Esophagus muscularis mucosa (tissue), 4 donors: ENCODE data around the gene POLE. TPM values are rescaled to one million over a fixed set of nuclear protein-coding genes. Genes with fewer than 3 reads are reported as not detected.
A peak's percentile ranks its signal among the peaks of the same experiment; 100 is the strongest.

ENCODE experiments used
- DNase-seq: peaks from one replicate; pipeline ENCODE4 v3.0.0-alpha.2; 2017; ENCODE audit errors: extremely low spot score
- H3K27ac ChIP-seq, 4 donors: fragments of 200-600 bp; sonication (generic); replicated peaks in 1 of 4; 1 replicate in 3 of 4; 2 replicates in 1 of 4; pipeline ENCODE4 v1.5.1; 2016 to 2019; ENCODE audit warnings: mild to moderate bottlenecking in 1 of 4
- H3K27me3 ChIP-seq, 4 donors: fragments of 200-600 bp; sonication (generic); one replicate each; pipeline versions ENCODE4 v1.5.1 to v1.6.0; 2016 to 2019
- H3K36me3 ChIP-seq, 4 donors: fragments of 200-600 bp; sonication (generic); one replicate each; pipeline ENCODE4 v1.5.1; 2016 to 2019
- H3K4me1 ChIP-seq, 4 donors: fragments of 200-600 bp; sonication (generic); one replicate each; pipeline ENCODE4 v1.5.1; 2016 to 2019
- H3K4me3 ChIP-seq, 4 donors: fragments of 200-600 bp; sonication (generic); 1 replicate in 2 of 4; 2 replicates in 2 of 4; pipeline ENCODE4 v1.5.1; 2016 to 2019; ENCODE audit warnings: mild to moderate bottlenecking in 4 of 4, moderate library complexity in 1 of 4
- H3K9me3 ChIP-seq, 4 donors: fragments of 200-600 bp; sonication (generic); 1 replicate in 3 of 4; 2 replicates in 1 of 4; pipeline ENCODE4 v1.5.1; 2016 to 2019
- EP300 ChIP-seq: sonication (generic); formaldehyde crosslinking; IDR thresholded peaks from one replicate; pipeline ENCODE4 v1.6.1; 2017; ENCODE audit warnings: antibody characterized with exemption
- POLR2A ChIP-seq: fragments of 450-650 bp; IDR thresholded peaks from one replicate; pipeline ENCODE4 v1.6.1; 2017; ENCODE audit warnings: antibody characterized with exemption, moderate library complexity, mild to moderate bottlenecking, low read depth
- POLR2AphosphoS5 ChIP-seq, 2 donors: sonication (generic); formaldehyde crosslinking; IDR thresholded peaks; one replicate each; pipeline ENCODE4 v1.6.1; 2017; ENCODE audit warnings: antibody characterized with exemption in 2 of 2
- WGBS: methylation state at CpG from one replicate; pipeline ENCODE4 v1.1.5; 2018; 5-methylcytosine and 5-hydroxymethylcytosine counted together
- intact Hi-C: fragments of 100-400 bp; cut with DNase I; formaldehyde crosslinking; loops from one replicate; pipeline ENCODE4 v1.15.1; 2023
- total RNA-seq, 4 donors: library from RNA; depleted of rRNA; stranded (reverse); fragments of >200 nt; gene quantifications; one replicate each; pipeline versions ENCODE4 v1.1.0 to v1.2.1, GENCODE V29; 2016
- TF ChIP-seq, protein P1 (sequence below), 3 experiments: fragments of 200-600 bp in 2 of 3; fragments of 450-650 bp in 1 of 3; sonication (generic) in 2 of 3; IDR thresholded peaks; one replicate each; pipeline ENCODE4 v1.5.1; 2017 to 2019; ENCODE audit warnings: antibody characterized with exemption in 3 of 3, mild to moderate bottlenecking in 2 of 3, moderate library complexity in 1 of 3

POLE gene
- total RNA-seq, 4 donors from 2014 or later = 17.2 to 32.4 (median 24.8) TPM

DNA sequence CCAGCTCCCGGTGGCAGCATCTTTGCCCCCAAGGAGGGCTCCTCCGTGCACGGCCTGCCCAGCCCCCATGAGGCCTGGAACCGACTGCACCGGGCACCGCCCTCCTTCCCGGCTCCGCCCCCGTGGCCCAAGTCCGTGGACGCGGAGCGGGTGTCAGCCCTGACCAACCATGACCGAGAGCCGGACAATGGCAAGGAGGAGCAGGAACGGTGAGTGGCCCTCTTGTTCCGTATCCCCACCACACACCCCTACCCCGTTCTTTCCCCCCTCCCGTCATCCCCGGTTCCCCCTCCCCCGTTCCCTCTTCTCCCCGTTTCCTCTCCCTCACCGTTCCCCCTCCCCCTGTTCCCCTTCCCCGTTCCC, 105.1 kb downstream of the POLE start:
- H3K4me1 ChIP-seq = peaks cover 0 to 34% (median 22%) of the 10 kb centered on the region in 4 donors
- peak overlapping the region; percentile 56 to 78 (median 69) for H3K27ac ChIP-seq
- intact Hi-C loops = no loop called here
- no peaks in the 10 kb centered on the region for H3K27me3 ChIP-seq
- H3K4me3 ChIP-seq = peak overlapping the region; percentile 45 to 54 (median 46)
- H3K36me3 ChIP-seq = peaks cover 0 to 71% (median 57%) of the 10 kb centered on the region in 4 donors
- H3K9me3 ChIP-seq = no peaks in the 10 kb centered on the region
- 68% methylated on average over 15 of the region's 24 CpGs for WGBS
- DNase-seq = no peak
- TF ChIP-seq POLR2A (no peak), POLR2AphosphoS5 (IDR thresholded peaks at IDR 0.05) (peak in 1 of 2 donors; percentile 15)

DNA sequence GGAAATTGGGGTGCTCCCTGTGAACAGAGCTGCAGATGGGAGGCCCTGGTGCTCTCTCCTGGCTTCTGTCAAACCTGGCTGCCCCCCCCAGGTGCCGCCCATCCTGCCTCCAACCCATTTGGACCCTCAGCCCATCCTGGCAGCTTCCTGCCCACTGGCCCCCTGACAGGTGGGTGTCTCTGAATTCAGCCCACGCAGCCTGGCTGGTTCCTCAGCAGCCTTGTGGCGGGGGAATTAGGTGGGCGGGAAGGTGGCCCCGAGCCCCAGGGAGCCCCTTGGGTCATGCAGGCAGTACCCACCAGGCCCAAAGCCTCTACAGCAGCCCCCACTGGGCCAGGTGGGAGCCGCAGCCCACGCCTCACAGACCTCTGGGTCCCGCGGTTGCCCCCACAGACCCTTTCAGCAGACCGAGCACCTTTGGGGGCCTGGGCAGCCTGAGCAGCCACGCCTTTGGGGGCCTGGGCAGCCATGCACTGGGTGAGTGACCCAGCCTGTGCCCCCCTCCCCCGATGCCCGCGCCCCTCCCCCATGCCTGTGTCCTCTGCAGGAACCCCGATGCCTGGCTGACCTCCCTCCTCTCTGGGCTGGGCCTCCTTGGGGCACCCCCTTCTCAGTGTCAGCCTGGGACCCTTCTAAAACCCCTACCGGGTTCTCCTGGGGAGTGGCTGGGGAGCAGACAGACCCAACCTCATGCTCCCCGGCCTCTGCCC, 105.6 kb downstream of the POLE start:
- WGBS = 75% methylated on average over 4 of the region's 17 CpGs
- Histone ChIP-seq H3K36me3 (peaks cover 0 to 76% (median 62%) of the 10 kb centered on the region in 4 donors), H3K4me1 (peaks cover 0 to 34% (median 22%) of the 10 kb centered on the region in 4 donors), H3K27ac (peak overlapping the region in 3 of 4 donors; percentile 56 to 78 (median 70)), H3K9me3 (no peaks in the 10 kb centered on the region), H3K4me3 (peak overlapping the region in 2 of 4 donors; percentile 45 to 46), H3K27me3 (no peaks in the 10 kb centered on the region)
- no peak for DNase-seq
- TF ChIP-seq EP300 (no peak), POLR2AphosphoS5 (IDR thresholded peaks at IDR 0.05) (no peak), POLR2A (no peak)
- TF ChIP-seq, protein P1, sequence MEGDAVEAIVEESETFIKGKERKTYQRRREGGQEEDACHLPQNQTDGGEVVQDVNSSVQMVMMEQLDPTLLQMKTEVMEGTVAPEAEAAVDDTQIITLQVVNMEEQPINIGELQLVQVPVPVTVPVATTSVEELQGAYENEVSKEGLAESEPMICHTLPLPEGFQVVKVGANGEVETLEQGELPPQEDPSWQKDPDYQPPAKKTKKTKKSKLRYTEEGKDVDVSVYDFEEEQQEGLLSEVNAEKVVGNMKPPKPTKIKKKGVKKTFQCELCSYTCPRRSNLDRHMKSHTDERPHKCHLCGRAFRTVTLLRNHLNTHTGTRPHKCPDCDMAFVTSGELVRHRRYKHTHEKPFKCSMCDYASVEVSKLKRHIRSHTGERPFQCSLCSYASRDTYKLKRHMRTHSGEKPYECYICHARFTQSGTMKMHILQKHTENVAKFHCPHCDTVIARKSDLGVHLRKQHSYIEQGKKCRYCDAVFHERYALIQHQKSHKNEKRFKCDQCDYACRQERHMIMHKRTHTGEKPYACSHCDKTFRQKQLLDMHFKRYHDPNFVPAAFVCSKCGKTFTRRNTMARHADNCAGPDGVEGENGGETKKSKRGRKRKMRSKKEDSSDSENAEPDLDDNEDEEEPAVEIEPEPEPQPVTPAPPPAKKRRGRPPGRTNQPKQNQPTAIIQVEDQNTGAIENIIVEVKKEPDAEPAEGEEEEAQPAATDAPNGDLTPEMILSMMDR (IDR thresholded peaks at IDR 0.05) = no peak
- intact Hi-C loops = no loop called here

DNA sequence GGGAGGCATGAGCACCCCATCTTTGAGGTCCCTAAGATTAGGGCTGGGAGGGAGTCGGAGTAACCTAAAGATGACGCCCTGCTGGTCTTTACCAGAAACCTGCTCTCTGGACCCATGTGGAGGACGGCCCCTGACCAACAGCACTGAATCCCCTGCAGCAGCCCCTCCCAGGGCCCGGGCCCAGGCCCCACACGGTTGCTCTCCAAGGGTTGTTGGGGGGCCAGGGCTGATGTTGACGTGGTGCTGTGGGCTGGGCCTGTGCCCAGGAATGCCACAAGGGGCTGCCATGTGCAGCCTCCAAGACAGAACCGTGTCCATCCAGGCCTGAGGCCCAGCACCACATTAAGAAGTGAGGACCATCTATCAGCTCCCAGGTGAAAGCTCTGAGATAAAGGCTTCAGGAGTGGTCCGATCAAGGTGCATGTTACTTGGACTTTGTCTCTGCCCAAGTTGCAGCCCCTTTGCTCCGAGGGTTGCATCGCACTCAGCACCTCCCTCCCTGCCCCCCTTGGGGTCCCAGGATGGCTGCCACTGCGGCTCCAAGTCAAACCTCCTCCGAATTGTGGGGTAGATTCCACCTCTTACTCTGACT, 106.3 kb downstream of the POLE start:
- TF ChIP-seq POLR2A (no peak), EP300 (no peak), POLR2AphosphoS5 (IDR thresholded peaks at IDR 0.05) (no peak)
- TF ChIP-seq, protein P1 (IDR thresholded peaks at IDR 0.05) = no peak
- Histone ChIP-seq H3K36me3 (peaks cover 1 to 83% (median 67%) of the 10 kb centered on the region in 4 donors), H3K9me3 (no peaks in the 10 kb centered on the region), H3K27me3 (no peaks in the 10 kb centered on the region), H3K4me3 (no peak overlapping the region), H3K27ac (peak overlapping the region in 2 of 4 donors; percentile 49 to 71), H3K4me1 (peaks cover 0 to 34% (median 22%) of the 10 kb centered on the region in 4 donors)
- intact Hi-C loops = no loop called here
- no peak for DNase-seq
- 94% methylated on average over 6 of the region's 12 CpGs for WGBS

DNA sequence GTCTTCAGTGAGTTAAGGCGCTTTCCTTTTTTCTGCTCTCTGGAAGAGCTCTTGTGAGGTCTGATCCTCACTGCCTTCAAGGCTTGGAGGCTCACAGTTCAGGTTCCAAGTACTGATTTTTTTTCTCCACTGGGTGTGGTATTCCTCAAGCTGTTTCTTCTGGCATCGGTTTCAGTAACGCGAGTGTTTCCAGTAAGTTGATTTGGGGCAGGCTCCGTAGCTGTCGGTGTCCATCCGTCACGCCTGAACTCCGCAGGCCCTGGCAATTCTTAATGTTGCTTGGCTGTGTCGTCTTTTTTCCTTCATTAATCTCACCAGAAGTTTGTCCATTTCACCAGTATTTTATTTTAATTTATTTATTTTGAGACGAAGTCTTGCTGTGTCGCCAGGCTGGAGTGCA, 107.4 kb downstream of the POLE start:
- TF ChIP-seq POLR2AphosphoS5 (IDR thresholded peaks at IDR 0.05) = peak in 1 of 2 donors; percentile 53
- TF ChIP-seq, protein P1 (IDR thresholded peaks at IDR 0.05) = no peak
- TF ChIP-seq EP300 = no peak
- Histone ChIP-seq H3K36me3 (peaks cover 9 to 90% (median 76%) of the 10 kb centered on the region in 4 donors), H3K4me1 (peaks cover 0 to 34% (median 22%) of the 10 kb centered on the region in 4 donors), H3K27me3 (no peaks in the 10 kb centered on the region), H3K27ac (peak overlapping the region; percentile 35 to 71 (median 46)), H3K4me3 (no peak overlapping the region), H3K9me3 (no peaks in the 10 kb centered on the region)
- intact Hi-C loops = no loop called here
- peak; percentile 92 for DNase-seq
- WGBS = 57% methylated on average over 12 of the region's 12 CpGs

DNA sequence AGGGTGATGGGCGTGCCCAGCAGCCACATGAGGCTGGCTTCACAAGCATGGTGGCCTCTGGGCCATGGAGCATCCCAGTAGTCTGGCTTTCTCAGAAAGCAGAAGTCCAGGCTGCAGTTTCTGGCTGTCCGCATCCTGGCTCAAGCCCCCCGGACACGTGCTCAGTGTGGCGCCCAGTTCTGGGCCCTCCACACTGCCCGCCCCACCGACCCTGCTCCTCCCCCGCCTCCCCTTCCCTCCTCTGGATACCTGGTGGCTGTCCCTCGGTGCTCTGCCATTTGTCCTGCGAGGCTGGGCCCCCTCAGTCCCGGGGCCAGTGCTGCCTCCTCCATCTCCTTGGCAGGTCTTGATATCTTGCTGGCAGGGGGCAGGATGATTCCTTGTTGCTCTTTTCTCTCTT, 108.3 kb downstream of the POLE start:
- Histone ChIP-seq H3K9me3 (no peaks in the 10 kb centered on the region), H3K4me1 (peaks cover 0 to 34% (median 22%) of the 10 kb centered on the region in 4 donors), H3K4me3 (no peak overlapping the region), H3K27ac (peak overlapping the region in 2 of 4 donors; percentile 5 to 71), H3K27me3 (no peaks in the 10 kb centered on the region), H3K36me3 (peaks cover 14 to 93% (median 78%) of the 10 kb centered on the region in 4 donors)
- WGBS = 83% methylated on average over 11 of the region's 11 CpGs
- TF ChIP-seq POLR2AphosphoS5 (IDR thresholded peaks at IDR 0.05) (no peak), POLR2A (no peak), EP300 (no peak)
- TF ChIP-seq, protein P1 (IDR thresholded peaks at IDR 0.05) = no peak
- intact Hi-C loops = no loop called here
- no peak for DNase-seq
